Adrenal gland (tissue), 12 donors: ENCODE results near the gene ANGPTL7. TPM values are rescaled to one million over a fixed set of nuclear protein-coding genes. Genes with fewer than 3 reads are reported as not detected.

Experiments
- DNase-seq, 7 donors: peaks; one replicate each; pipeline ENCODE4 v3.0.0-alpha.2; 2019 to 2020
- H3K27ac ChIP-seq, 5 donors: fragments of 200-600 bp; sonication (generic) in 4 of 5; 1 replicate in 3 of 5; 2 replicates in 2 of 5; pipeline versions ENCODE4 v1.5.1 to v1.8.0; 2016 to 2020; ENCODE audit warnings: mild to moderate bottlenecking in 1 of 5
- H3K27me3 ChIP-seq: fragments of 200-600 bp; 2 replicates; pipeline ENCODE4 v1.8.0; 2021
- H3K36me3 ChIP-seq, 2 donors: fragments of 200-600 bp; replicated peaks in 1 of 2; 1 replicate in 1 of 2; 2 replicates in 1 of 2; pipeline versions ENCODE4 v1.5.1 to v1.8.0; 2018 to 2022
- H3K4me1 ChIP-seq, 2 donors: fragments of 200-600 bp; replicated peaks in 1 of 2; 1 replicate in 1 of 2; 2 replicates in 1 of 2; pipeline versions ENCODE4 v1.5.1 to v1.8.0; 2018 to 2021
- H3K4me3 ChIP-seq, 4 donors: fragments of 200-600 bp; sonication (generic) in 3 of 4; one replicate each; pipeline ENCODE4 v1.5.1; 2016 to 2018
- H3K9me3 ChIP-seq, 3 donors: fragments of 200-600 bp; sonication (generic) in 1 of 3; replicated peaks in 1 of 3; 1 replicate in 2 of 3; 2 replicates in 1 of 3; pipeline versions ENCODE4 v1.5.1 to v1.8.0; 2016 to 2021
- CTCF ChIP-seq, 6 experiments: fragments of 450-650 bp in 4 of 6; fragments of 200-600 bp in 2 of 6; sonication (generic) in 1 of 6; IDR thresholded peaks; 1 replicate in 5 of 6; 2 replicates in 1 of 6; pipeline versions ENCODE4 v1.5.1 to v1.8.0; 2016 to 2021; ENCODE audit warnings: antibody characterized with exemption in 6 of 6, mild to moderate bottlenecking in 2 of 6, moderate library complexity in 1 of 6
- POLR2A ChIP-seq, 2 donors: fragments of 450-650 bp; IDR thresholded peaks; one replicate each; pipeline ENCODE4 v1.6.1; 2017; ENCODE audit warnings: antibody characterized with exemption in 2 of 2, mild to moderate bottlenecking in 2 of 2, moderate library complexity in 1 of 2
- WGBS, 4 donors: extraction: QIAGEN DNeasy Blood & Tissue Kit in 2 of 4; methylation state at CpG; one replicate each; pipeline versions ENCODE4 v1.1.5 to v1.1.7; 2013 to 2017; 5-methylcytosine and 5-hydroxymethylcytosine counted together
- intact Hi-C, 2 donors: fragments of 100-400 bp; cut with DNase I; formaldehyde crosslinking; loops; one replicate each; pipeline versions ENCODE4 v1.14.1 to v1.15.0; 2022 to 2023
- polyA plus RNA-seq, 3 donors: library from polyadenylated mRNA; stranded (reverse); fragments of 200-250 nt in 2 of 3; fragments of 350-450 nt in 1 of 3; fragmentation: Illumina TruSeq in 1 of 3; extraction: RNeasy Lipid Tissue Mini Kit (QIAGEN cat#74804) in 1 of 3; gene quantifications; one replicate each; pipeline ENCODE4 v1.2.3, GENCODE V29; 2013 to 2014
- total RNA-seq, 9 donors: library from RNA; depleted of rRNA in 4 of 9; stranded (reverse); fragments of >200 nt in 4 of 9; fragments of 120-200 nt in 1 of 9; fragmentation: NEBNext Ultra II Directional in 1 of 9; extraction: Animal tissue kit (Norgen Biotek cat#: 25700) in 1 of 9; gene quantifications; one replicate each; pipeline versions ENCODE4 v1.1.0 to v1.2.4, GENCODE V29; 2013 to 2023
- donor health status: healthy with polysubstance abuse.
- donor health status: Bipolar disorder and iron deficiency.
- donor health status: DM: yes; HTN: yes; CAD: no.
- donor health status: DM: no; HTN: no; CAD: no.
- donor health status: DM: no; HTN: no; CAD: no.
- donor health status: DM: yes; HTN: yes; CAD: no.

Gene ANGPTL7
- total and polyA plus RNA-seq, 12 donors = 0.12 to 8.5 (median 2.1) TPM

GRCh38 chr1:11144570-11145256, 44.4 kb upstream of the ANGPTL7 start:
- Histone ChIP-seq H3K27ac (peak overlapping the region in 2 of 5 donors; percentile 4 to 61), H3K9me3 (no peaks in the 10 kb centered on the region), H3K4me3 (no peak overlapping the region), H3K36me3 (peaks cover 0 to 63% of the 10 kb centered on the region in 2 donors), H3K4me1 (peaks cover 0 to 7% of the 10 kb centered on the region in 2 donors), H3K27me3 (no peaks in the 10 kb centered on the region)
- no peak for DNase-seq
- no peak for TF ChIP-seq POLR2A (IDR thresholded peaks at IDR 0.05)
- no peak for TF ChIP-seq CTCF (IDR thresholded peaks at IDR 0.05)
- WGBS, 4 donors = 68 to 75% (median 71%) methylated on average over 12 of the region's 12 CpGs
- intact Hi-C loops = no loop called here

- H3K4me3 ChIP-seq = no peak overlapping the region
- intact Hi-C loops = no loop called here
- peaks cover 0 to 65% of the 10 kb centered on the region in 2 donors for H3K36me3 ChIP-seq
- 88 to 95% (median 92%) methylated on average over 6 of the region's 6 CpGs for WGBS, 4 donors
- no peaks in the 10 kb centered on the region for H3K9me3 ChIP-seq
- peak overlapping the region in 1 of 5 donors; percentile 9 for H3K27ac ChIP-seq
- peaks cover 0 to 9% of the 10 kb centered on the region in 2 donors for H3K4me1 ChIP-seq
- TF ChIP-seq CTCF (IDR thresholded peaks at IDR 0.05) = no peak
- no peak for TF ChIP-seq POLR2A (IDR thresholded peaks at IDR 0.05)
- no peaks in the 10 kb centered on the region for H3K27me3 ChIP-seq
- DNase-seq = no peak
Measured at GRCh38 chr1:11145741-11146140, 43.4 kb upstream of the ANGPTL7 start.

- WGBS, 4 donors = 66 to 82% (median 77%) methylated on average over 3 to 4 of the region's 4 CpGs
- no peaks in the 10 kb centered on the region for H3K27me3 ChIP-seq
- intact Hi-C loops = no loop called here
- DNase-seq = no peak
- H3K9me3 ChIP-seq = no peaks in the 10 kb centered on the region
- H3K27ac ChIP-seq = peak overlapping the region in 1 of 5 donors; percentile 42
- peaks cover 0 to 65% of the 10 kb centered on the region in 2 donors for H3K36me3 ChIP-seq
- TF ChIP-seq POLR2A (IDR thresholded peaks at IDR 0.05) = no peak
- TF ChIP-seq CTCF (IDR thresholded peaks at IDR 0.05) = no peak
- H3K4me1 ChIP-seq = peaks cover 0 to 16% of the 10 kb centered on the region in 2 donors
- no peak overlapping the region for H3K4me3 ChIP-seq
Measured at GRCh38 chr1:11147197-11147770, 41.9 kb upstream of the ANGPTL7 start.

- intact Hi-C loops = no loop called here
- no peaks in the 10 kb centered on the region for H3K9me3 ChIP-seq
- H3K36me3 ChIP-seq = peaks cover 0 to 43% of the 10 kb centered on the region in 2 donors
- no peak overlapping the region for H3K4me3 ChIP-seq
- WGBS, 4 donors = 70 to 92% (median 82%) methylated on average over 3 of the region's 3 CpGs
- TF ChIP-seq POLR2A (IDR thresholded peaks at IDR 0.05) (no peak), CTCF (IDR thresholded peaks at IDR 0.05) (no peak)
- H3K27ac ChIP-seq = peak overlapping the region in 1 of 5 donors; percentile 28
- no peaks in the 10 kb centered on the region for H3K27me3 ChIP-seq
- H3K4me1 ChIP-seq = peaks cover 0 to 9% of the 10 kb centered on the region in 2 donors
- no peak for DNase-seq
Measured at GRCh38 chr1:11150326-11150725, 38.8 kb upstream of the ANGPTL7 start.
